Nephron progenitor cell (in vitro differentiated cells): ENCODE data around the gene SLC39A13.

Experiments used
- DNase-seq: peaks from one replicate; pipeline ENCODE4 v3.0.0; 2021
- H3K27ac Mint-ChIP-seq: 2 replicates; pipeline ENCODE4 v1.8.0; 2021; ENCODE audit warnings: mild to moderate bottlenecking, moderate library complexity, mixed read lengths
- H3K27me3 Mint-ChIP-seq: 2 replicates; pipeline ENCODE4 v1.8.0; 2021; ENCODE audit warnings: mild to moderate bottlenecking, low read depth, mixed read lengths; ENCODE audit not compliant: poor library complexity
- H3K36me3 Mint-ChIP-seq: 2 replicates; pipeline ENCODE4 v1.8.0; 2021; ENCODE audit warnings: low read depth, mixed read lengths
- H3K4me1 Mint-ChIP-seq: 2 replicates; pipeline ENCODE4 v1.8.0; 2021; ENCODE audit warnings: mixed read lengths
- H3K4me3 Mint-ChIP-seq: 2 replicates; pipeline ENCODE4 v1.8.0; 2021; ENCODE audit warnings: mild to moderate bottlenecking, moderate library complexity, mixed read lengths
- H3K9me3 Mint-ChIP-seq: 2 replicates; pipeline ENCODE4 v1.8.0; 2021; ENCODE audit warnings: mild to moderate bottlenecking, moderate library complexity, mixed read lengths
- TF ChIP-seq, protein P1 (sequence below): fragments of 200-600 bp; sonication (generic); IDR thresholded peaks from 2 replicates; pipeline ENCODE4 v1.5.0; 2021; ENCODE audit warnings: antibody characterized with exemption

SLC39A13 gene

DNA sequence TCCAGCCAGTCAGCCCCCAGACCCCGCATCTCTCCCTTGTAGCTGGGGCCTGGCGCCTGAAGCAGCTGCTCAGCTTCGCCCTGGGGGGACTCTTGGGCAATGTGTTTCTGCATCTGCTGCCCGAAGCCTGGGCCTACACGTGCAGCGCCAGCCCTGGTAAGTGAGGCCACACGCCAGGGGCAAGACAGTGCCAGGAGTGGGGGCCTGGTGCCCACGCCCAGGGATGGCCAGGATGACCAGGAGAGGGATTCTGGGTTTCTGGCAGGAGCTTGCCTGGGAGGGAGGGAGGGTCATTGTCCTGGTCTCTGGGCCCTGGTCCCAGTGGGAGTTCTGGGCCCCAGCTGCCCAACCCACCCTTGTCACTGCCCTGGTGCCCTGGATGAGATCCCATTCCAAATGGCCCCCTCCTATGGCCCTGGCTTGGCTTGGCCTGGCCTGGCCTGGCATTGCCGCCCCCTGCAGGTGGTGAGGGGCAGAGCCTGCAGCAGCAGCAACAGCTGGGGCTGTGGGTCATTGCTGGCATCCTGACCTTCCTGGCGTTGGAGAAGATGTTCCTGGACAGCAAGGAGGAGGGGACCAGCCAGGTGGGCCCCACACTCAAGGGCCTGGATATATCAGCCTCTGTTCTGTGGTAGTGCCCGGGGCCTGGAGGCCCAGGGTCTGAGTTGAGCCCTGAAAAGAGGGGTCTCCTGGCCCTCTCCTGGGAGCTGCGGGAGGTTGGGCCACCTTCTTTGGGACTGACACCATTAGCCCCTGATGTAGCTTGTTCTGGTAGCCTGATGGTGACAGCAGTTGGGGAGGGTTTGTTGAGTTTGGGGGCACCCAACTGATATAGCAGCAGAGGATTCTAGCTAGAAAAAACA is 3.7 kb downstream of the SLC39A13 start:
- Mint-ChIP-seq H3K4me3 (no peak overlapping the region), H3K4me1 (peaks cover 25% of the 10 kb centered on the region), H3K9me3 (no peaks in the 10 kb centered on the region), H3K27ac (no peak overlapping the region), H3K27me3 (no peaks in the 10 kb centered on the region), H3K36me3 (peaks cover 12% of the 10 kb centered on the region)
- TF ChIP-seq, protein P1, sequence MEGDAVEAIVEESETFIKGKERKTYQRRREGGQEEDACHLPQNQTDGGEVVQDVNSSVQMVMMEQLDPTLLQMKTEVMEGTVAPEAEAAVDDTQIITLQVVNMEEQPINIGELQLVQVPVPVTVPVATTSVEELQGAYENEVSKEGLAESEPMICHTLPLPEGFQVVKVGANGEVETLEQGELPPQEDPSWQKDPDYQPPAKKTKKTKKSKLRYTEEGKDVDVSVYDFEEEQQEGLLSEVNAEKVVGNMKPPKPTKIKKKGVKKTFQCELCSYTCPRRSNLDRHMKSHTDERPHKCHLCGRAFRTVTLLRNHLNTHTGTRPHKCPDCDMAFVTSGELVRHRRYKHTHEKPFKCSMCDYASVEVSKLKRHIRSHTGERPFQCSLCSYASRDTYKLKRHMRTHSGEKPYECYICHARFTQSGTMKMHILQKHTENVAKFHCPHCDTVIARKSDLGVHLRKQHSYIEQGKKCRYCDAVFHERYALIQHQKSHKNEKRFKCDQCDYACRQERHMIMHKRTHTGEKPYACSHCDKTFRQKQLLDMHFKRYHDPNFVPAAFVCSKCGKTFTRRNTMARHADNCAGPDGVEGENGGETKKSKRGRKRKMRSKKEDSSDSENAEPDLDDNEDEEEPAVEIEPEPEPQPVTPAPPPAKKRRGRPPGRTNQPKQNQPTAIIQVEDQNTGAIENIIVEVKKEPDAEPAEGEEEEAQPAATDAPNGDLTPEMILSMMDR: peak; percentile 74
- peak; percentile 78 for DNase-seq

DNA sequence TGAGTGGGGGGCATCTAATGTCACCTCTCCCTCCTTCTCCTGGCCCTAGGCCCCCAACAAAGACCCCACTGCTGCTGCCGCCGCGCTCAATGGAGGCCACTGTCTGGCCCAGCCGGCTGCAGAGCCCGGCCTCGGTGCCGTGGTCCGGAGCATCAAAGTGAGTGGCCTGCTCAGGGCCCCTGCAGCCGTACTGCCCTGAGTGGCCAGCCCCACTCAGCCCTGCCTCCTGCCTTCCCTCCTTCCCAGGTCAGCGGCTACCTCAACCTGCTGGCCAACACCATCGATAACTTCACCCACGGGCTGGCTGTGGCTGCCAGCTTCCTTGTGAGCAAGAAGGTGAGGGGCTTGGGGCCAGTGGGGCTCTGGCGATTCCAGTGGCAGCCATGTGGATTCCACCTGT is 5.0 kb downstream of the SLC39A13 start:
- Mint-ChIP-seq H3K27me3 (no peaks in the 10 kb centered on the region), H3K36me3 (peaks cover 16% of the 10 kb centered on the region), H3K27ac (no peak overlapping the region), H3K4me1 (peaks cover 17% of the 10 kb centered on the region), H3K9me3 (no peaks in the 10 kb centered on the region), H3K4me3 (no peak overlapping the region)
- TF ChIP-seq, protein P1: no peak
- DNase-seq: no peak

DNA sequence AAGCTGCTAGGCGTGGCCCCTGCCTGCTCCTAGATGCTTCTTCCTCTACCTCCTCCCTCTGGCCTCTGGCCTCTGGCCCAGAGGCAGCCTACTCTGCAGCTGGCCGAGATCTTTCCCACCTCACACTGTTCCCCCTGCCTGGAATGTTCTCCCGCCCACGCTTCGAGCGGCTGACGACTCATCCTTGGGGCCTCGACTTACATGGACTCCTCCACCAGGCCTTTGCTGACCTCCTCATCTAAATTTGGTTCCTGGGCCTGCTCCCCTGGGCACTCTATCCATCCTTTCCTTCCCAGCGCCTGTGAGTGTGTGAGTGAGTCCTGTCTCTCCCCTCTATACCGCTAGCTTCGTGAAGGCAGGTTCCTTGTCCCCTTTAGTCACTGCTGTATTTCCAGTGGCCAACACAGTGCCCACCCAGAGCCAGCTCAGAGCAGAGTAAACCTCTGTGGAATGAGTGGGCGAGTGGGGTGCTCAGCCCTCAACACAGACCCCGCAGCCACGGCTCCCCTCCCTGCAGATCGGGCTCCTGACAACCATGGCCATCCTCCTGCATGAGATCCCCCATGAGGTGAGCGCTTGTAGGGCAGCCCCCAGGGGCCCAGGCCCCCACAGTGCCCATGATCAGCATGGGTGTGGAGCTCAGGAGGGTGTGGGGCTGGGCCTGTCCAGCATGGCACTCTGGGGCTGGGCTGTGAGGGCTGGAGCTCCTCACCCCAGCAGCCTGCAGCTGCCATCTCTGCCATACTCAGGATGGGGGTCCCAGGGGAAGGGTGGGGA is 5.7 kb downstream of the SLC39A13 start:
- no peaks in the 10 kb centered on the region for H3K27me3 Mint-ChIP-seq
- DNase-seq: no peak
- H3K4me1 Mint-ChIP-seq: peaks cover 13% of the 10 kb centered on the region
- H3K4me3 Mint-ChIP-seq: no peak overlapping the region
- H3K27ac Mint-ChIP-seq: peak overlapping the region; percentile 95
- no peaks in the 10 kb centered on the region for H3K9me3 Mint-ChIP-seq
- TF ChIP-seq, protein P1: no peak
- H3K36me3 Mint-ChIP-seq: peaks cover 16% of the 10 kb centered on the region

DNA sequence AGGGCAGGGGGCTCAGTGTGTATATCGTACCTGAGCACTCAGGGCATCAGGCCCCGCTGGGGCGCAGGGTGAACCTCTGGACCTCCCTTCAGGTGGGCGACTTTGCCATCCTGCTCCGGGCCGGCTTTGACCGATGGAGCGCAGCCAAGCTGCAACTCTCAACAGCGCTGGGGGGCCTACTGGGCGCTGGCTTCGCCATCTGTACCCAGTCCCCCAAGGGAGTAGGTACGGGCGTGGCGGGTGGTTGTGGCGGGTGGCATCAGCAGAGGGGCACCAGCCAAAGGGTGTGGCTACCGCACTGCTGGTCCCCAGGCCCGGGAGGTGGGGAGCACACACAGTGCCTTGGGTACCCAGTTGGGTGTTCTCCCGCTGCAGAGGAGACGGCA is 6.3 kb downstream of the SLC39A13 start:
- TF ChIP-seq, protein P1: no peak
- no peak for DNase-seq
- no peaks in the 10 kb centered on the region for H3K9me3 Mint-ChIP-seq
- H3K27ac Mint-ChIP-seq: no peak overlapping the region
- H3K4me3 Mint-ChIP-seq: no peak overlapping the region
- H3K27me3 Mint-ChIP-seq: no peaks in the 10 kb centered on the region
- H3K36me3 Mint-ChIP-seq: peaks cover 16% of the 10 kb centered on the region
- H3K4me1 Mint-ChIP-seq: peaks cover 8% of the 10 kb centered on the region

DNA sequence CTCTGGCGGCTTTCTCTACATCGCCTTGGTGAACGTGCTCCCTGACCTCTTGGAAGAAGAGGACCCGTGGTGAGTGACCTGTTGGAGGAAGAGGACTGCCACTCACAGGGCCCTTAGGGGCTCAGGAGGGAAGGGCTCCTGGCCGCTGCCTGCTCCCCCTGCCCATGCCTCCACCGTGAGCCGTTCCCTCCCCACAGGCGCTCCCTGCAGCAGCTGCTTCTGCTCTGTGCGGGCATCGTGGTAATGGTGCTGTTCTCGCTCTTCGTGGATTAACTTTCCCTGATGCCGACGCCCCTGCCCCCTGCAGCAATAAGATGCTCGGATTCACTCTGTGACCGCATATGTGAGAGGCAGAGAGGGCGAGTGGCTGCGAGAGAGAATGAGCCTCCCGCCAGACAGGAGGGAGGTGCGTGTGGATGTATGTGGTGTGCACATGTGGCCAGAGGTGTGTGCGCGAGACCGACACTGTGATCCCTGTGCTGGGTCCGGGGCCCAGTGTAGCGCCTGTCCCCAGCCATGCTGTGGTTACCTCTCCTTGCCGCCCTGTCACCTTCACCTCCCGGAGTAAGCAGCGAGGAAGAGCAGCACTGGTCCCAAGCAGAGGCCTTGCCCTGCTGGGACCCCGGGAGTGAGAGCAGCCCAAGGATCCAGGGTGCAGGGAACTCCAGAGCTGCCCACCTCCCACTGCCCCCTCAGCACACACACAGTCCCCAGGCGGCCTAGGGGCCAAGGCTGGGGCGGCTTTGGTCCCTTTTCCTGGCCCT is 6.9 kb downstream of the SLC39A13 start:
- Mint-ChIP-seq H3K9me3 (no peaks in the 10 kb centered on the region), H3K27me3 (no peaks in the 10 kb centered on the region), H3K4me3 (no peak overlapping the region), H3K36me3 (peaks cover 22% of the 10 kb centered on the region), H3K27ac (peak overlapping the region; percentile 39), H3K4me1 (peaks cover 7% of the 10 kb centered on the region)
- TF ChIP-seq, protein P1: no peak
- DNase-seq: no peak
